K562 (cell line): ENCODE data around the gene PNPLA7. TPM values are rescaled to one million over a fixed set of nuclear protein-coding genes. Genes with fewer than 3 reads are reported as not detected.
"Not testable (repeated sequence)": the region's sequence is repeated elsewhere in the genome, so short reads cannot be mapped to it uniquely, and the experiment has no call there.

Experiments
- ATAC-seq: fragments of 200-7000 bp; cut with Tn5 transposase; 3 replicates; pipeline ENCODE4 v1.9.1; 2020; ENCODE audit warnings: moderate library complexity
- BruUV-seq: library from RNA; stranded (reverse); fragments of 400-500 nt; replicated peaks from 2 replicates; lab custom pipeline; 2021; lab: Mats Ljungman, UMichigan
- CTCF ChIA-PET: fragments of 300-600 bp; formaldehyde crosslinking; extraction: SDS; loops from one replicate; lab custom pipeline; 2021; ENCODE audit warnings: low intra/inter-chr PET ratio; lab: Yijun Ruan, JAX
- POLR2A ChIA-PET: fragments of 300-600, 350-650 bp; sonication (Branson Sonifier 250); formaldehyde crosslinking; extraction: SDS; loops from one replicate; lab custom pipeline; 2021; ENCODE audit warnings: antibody characterized with exemption, inconsistent platforms; lab: Yijun Ruan, JAX
- DNase-seq, 4 experiments: peaks; one replicate each; pipeline versions ENCODE4 v3.0.0 to v3.0.0-alpha.2; 2011 to 2018; ENCODE audit warnings: low spot score in 3 of 4, mixed read lengths in 3 of 4; ENCODE audit errors: extremely low read depth in 1 of 4
- FAIRE-seq: peaks from 2 replicates; lab custom pipeline; 2011; peaks lifted over from hg19 to GRCh38; lab: Jason Lieb, UNC
- H2AFZ ChIP-seq: 2 replicates; pipeline ENCODE4 v1.6.0; 2011; ENCODE audit warnings: low read depth, low read length, control low read depth, inconsistent platforms
- H3K27ac ChIP-seq: fragments of 200-600 bp; 3 replicates; pipeline ENCODE4 v1.8.0; 2011; ENCODE audit warnings: low read depth, mild to moderate bottlenecking, control low read depth, inconsistent platforms, low read length, moderate library complexity, mixed read lengths; ENCODE audit errors: extremely low read depth
- H3K27me3 ChIP-seq, 2 experiments: fragments of 300-600 bp in 1 of 2; 2 replicates in 1 of 2; 3 replicates in 1 of 2; pipeline versions ENCODE4 v1.6.0 to v1.8.0; 2011; ENCODE audit warnings: inconsistent platforms in 2 of 2, low read length in 2 of 2, mild to moderate bottlenecking in 1 of 2, mixed read lengths in 1 of 2, moderate library complexity in 1 of 2; ENCODE audit not compliant: control insufficient read depth in 2 of 2, insufficient read depth in 2 of 2
- H3K36me3 ChIP-seq: fragments of 300-600 bp; 3 replicates; pipeline ENCODE4 v1.8.0; 2011; ENCODE audit warnings: mild to moderate bottlenecking, low read length, inconsistent platforms; ENCODE audit not compliant: control insufficient read depth, insufficient read depth
- H3K4me1 ChIP-seq, 2 experiments: fragments of 200-600 bp in 1 of 2; replicated peaks in 1 of 2; 2 replicates in 1 of 2; 3 replicates in 1 of 2; pipeline versions ENCODE4 v1.5.1 to v1.8.0; 2011; ENCODE audit warnings: inconsistent platforms in 2 of 2, low read length in 2 of 2, mild to moderate bottlenecking in 1 of 2, mixed read lengths in 1 of 2, moderate library complexity in 1 of 2; ENCODE audit not compliant: control insufficient read depth in 2 of 2, insufficient read depth in 2 of 2
- H3K4me2 ChIP-seq: 2 replicates; pipeline ENCODE4 v1.6.1; 2011; ENCODE audit warnings: low read length, control low read depth, inconsistent platforms, mixed read lengths; ENCODE audit not compliant: insufficient read depth
- H3K4me3 ChIP-seq: fragments of 200-600 bp; sonication (generic), shearing (Covaris generic); 2 replicates; pipeline ENCODE4 v1.5.1; 2016; ENCODE audit warnings: control low read depth, inconsistent platforms
- H3K79me2 ChIP-seq: fragments of 200-600 bp; 3 replicates; pipeline ENCODE4 v1.8.0; 2011; ENCODE audit warnings: low read length, inconsistent platforms; ENCODE audit not compliant: control insufficient read depth, insufficient read depth
- H3K9ac ChIP-seq, 2 experiments: 2 replicates each; pipeline versions ENCODE4 v1.6.0 to v1.6.1; 2011; ENCODE audit warnings: low read depth in 2 of 2, low read length in 2 of 2, control low read depth in 1 of 2, inconsistent platforms in 1 of 2, mild to moderate bottlenecking in 1 of 2, mixed read lengths in 1 of 2; ENCODE audit not compliant: insufficient read depth in 1 of 2
- H3K9me1 ChIP-seq: one replicate; pipeline ENCODE4 v1.6.0; 2011; ENCODE audit warnings: inconsistent platforms, mild to moderate bottlenecking, low read length, moderate library complexity; ENCODE audit not compliant: control insufficient read depth, insufficient read depth
- H3K9me3 ChIP-seq: replicated peaks from 2 replicates; pipeline ENCODE4 v1.5.1; 2011; ENCODE audit warnings: low read depth, low read length, inconsistent platforms; ENCODE audit not compliant: control insufficient read depth, insufficient read depth
- H4K20me1 ChIP-seq: replicated peaks from 2 replicates; pipeline ENCODE4 v1.6.1; 2011; ENCODE audit warnings: low read length, inconsistent platforms, mixed read lengths; ENCODE audit not compliant: control insufficient read depth, insufficient read depth
- ATF3 ChIP-seq, 2 experiments: fragments of 450-650 bp in 1 of 2; sonication (generic) in 1 of 2; formaldehyde crosslinking in 1 of 2; IDR thresholded peaks in 1 of 2; conservative IDR thresholded peaks in 1 of 2; 2 replicates each; pipeline versions ENCODE4 v1.6.1 to v1.8.1; 2016 to 2023; ENCODE audit warnings: mild to moderate bottlenecking in 2 of 2, moderate library complexity in 2 of 2, inconsistent platforms in 1 of 2, missing genetic modification reagents in 1 of 2
- CEBPG ChIP-seq, 3 experiments: fragments of 200-800 bp in 1 of 3; sonication (Bioruptor generic) in 1 of 3; sonication (generic) in 1 of 3; formaldehyde crosslinking in 1 of 3; IDR thresholded peaks in 2 of 3; conservative IDR thresholded peaks in 1 of 3; 2 replicates each; pipeline versions ENCODE4 v1.6.1 to v1.8.0; 2016 to 2022; ENCODE audit warnings: missing compliant biosample characterization in 2 of 3, missing genetic modification characterization in 2 of 3, mild to moderate bottlenecking in 1 of 3, missing genetic modification reagents in 1 of 3
- MEF2D ChIP-seq: conservative IDR thresholded peaks from 2 replicates; pipeline ENCODE4 v1.6.1; 2016; ENCODE audit warnings: low read depth, missing genetic modification characterization, missing compliant biosample characterization
- TCF3 ChIP-seq: sonication (generic); formaldehyde crosslinking; IDR thresholded peaks from 2 replicates; pipeline ENCODE4 v1.4.0; 2020; ENCODE audit warnings: mild to moderate bottlenecking, missing genetic modification reagents
- WGBS: fragments of 100-300 bp; shearing (Covaris generic); methylation state at CpG from one replicate; pipeline ENCODE4 v1.1.6; 2016; ENCODE audit warnings: low coverage, mixed read lengths; ENCODE audit not compliant: insufficient coverage; ENCODE audit errors: missing lambda C conversion rate; 5-methylcytosine and 5-hydroxymethylcytosine counted together
- in situ Hi-C: fragments of 300-500 bp; cut with MboI; formaldehyde crosslinking; loops from 4 replicates; pipeline ENCODE4 v1.15.0; 2018; ENCODE audit warnings: inconsistent platforms, mixed read lengths
- intact Hi-C: fragments of 100-400 bp; cut with micrococcal nuclease; formaldehyde crosslinking; loops from 2 replicates; pipeline ENCODE4 v1.14.2; 2022
- polyA plus RNA-seq, 8 experiments: library from polyadenylated mRNA; depleted of rRNA in 4 of 8; stranded (reverse) in 5 of 8; unstranded in 3 of 8; fragments of >200 nt; fragmentation: Nextera tagmentation in 2 of 8; fragmentation: Illumina TruSeq in 1 of 8; extraction: Ambion mirVana in 2 of 8; extraction: Trizol in 1 of 8; gene quantifications; 2 replicates each; pipeline versions ENCODE4 v1.2.1 to v1.2.3, GENCODE V29; 2011 to 2014; ENCODE audit warnings: inconsistent platforms in 1 of 8, missing spikeins in 1 of 8
- total RNA-seq, 7 experiments: library from RNA; depleted of rRNA in 6 of 7; stranded (reverse); fragments of >200 nt in 6 of 7; fragmentation: Illumina TruSeq in 2 of 7; extraction: Trizol in 2 of 7; gene quantifications; 2 replicates each; pipeline versions ENCODE4 v1.2.1 to v1.2.3, GENCODE V29; 2011 to 2021; ENCODE audit warnings: low replicate concordance in 1 of 7
- TF ChIP-seq, protein P1 (sequence below): sonication (generic); formaldehyde crosslinking; IDR thresholded peaks from 2 replicates; pipeline ENCODE4 v1.9.0; 2022; ENCODE audit warnings: mild to moderate bottlenecking, missing genetic modification reagents
- TF ChIP-seq, protein P2 (sequence below): fragments of 450-650 bp; IDR thresholded peaks from 2 replicates; pipeline ENCODE4 v1.6.1; 2016; ENCODE audit warnings: mild to moderate bottlenecking, moderate library complexity

Gene PNPLA7
- total and polyA plus RNA-seq, 9 of the 15 experiments (the other 6 are each of a cell fraction or from before 2014, with no cell fraction given), result 0.01 to 0.85 (median 0.19) TPM; not detected in 1

DNA sequence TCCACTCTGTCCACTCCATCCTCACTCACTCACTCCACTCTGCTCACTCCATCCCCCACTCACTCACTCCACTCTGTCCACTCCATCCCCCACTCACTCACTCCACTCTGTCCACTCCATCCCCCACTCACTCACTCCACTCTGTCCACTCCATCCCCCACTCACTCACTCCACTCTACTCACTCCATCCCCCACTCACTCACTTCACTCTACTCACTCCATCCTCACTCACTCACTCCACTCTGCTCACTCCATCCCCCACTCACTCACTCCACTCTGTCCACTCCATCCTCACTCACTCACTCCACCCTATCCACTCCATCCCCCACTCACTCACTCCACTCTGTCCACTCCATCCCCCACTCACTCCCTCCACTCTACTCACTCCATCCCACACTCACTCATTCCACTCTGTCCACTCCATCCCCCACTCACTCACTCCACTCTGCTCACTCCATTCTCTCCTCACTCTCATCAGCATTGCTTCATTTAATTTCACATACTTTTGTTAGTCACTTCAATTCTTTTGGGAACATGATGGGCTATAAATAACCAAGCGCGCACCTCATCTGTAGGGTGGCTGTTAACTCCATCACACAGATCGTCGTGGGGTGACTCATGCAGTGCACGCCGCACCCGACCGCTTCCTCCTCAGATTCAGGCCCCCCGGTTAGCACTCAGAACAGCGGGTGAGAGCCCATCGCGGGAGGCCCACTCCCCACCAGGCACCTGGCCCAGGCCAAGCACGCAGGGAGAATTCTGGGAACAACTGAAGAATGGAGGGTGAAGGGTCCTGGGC, 31.3 kb downstream of the PNPLA7 start:
- FAIRE-seq, result peak; percentile 6
- 7% methylated on average over 13 of the region's 13 CpGs for WGBS
- TF ChIP-seq, protein P1, sequence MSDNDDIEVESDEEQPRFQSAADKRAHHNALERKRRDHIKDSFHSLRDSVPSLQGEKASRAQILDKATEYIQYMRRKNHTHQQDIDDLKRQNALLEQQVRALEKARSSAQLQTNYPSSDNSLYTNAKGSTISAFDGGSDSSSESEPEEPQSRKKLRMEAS (CRISPR knock-in tag), result peak; percentile 64
- TF ChIP-seq CEBPG (CRISPR knock-in tag; IDR thresholded peaks at IDR 0.05) (peak; percentile 18; the same call in 1 of the 2 replicates), ATF3 (IDR thresholded peaks at IDR 0.05) (peak; percentile 73), TCF3 (peak; percentile 43; the same call in 1 of the 2 replicates), MEF2D (tag) (0 out of 2 replicates have a peak, but pooled peaks have one; percentile 45)
- not testable (repeated sequence) for TF ChIP-seq CEBPG (tag; conservative IDR thresholded peaks at IDR 0.05 in 1 of 2, IDR thresholded peaks at IDR 0.05 in 1 of 2); ATF3 (CRISPR knock-in tag; conservative IDR thresholded peaks at IDR 0.05)
- TF ChIP-seq, protein P2, sequence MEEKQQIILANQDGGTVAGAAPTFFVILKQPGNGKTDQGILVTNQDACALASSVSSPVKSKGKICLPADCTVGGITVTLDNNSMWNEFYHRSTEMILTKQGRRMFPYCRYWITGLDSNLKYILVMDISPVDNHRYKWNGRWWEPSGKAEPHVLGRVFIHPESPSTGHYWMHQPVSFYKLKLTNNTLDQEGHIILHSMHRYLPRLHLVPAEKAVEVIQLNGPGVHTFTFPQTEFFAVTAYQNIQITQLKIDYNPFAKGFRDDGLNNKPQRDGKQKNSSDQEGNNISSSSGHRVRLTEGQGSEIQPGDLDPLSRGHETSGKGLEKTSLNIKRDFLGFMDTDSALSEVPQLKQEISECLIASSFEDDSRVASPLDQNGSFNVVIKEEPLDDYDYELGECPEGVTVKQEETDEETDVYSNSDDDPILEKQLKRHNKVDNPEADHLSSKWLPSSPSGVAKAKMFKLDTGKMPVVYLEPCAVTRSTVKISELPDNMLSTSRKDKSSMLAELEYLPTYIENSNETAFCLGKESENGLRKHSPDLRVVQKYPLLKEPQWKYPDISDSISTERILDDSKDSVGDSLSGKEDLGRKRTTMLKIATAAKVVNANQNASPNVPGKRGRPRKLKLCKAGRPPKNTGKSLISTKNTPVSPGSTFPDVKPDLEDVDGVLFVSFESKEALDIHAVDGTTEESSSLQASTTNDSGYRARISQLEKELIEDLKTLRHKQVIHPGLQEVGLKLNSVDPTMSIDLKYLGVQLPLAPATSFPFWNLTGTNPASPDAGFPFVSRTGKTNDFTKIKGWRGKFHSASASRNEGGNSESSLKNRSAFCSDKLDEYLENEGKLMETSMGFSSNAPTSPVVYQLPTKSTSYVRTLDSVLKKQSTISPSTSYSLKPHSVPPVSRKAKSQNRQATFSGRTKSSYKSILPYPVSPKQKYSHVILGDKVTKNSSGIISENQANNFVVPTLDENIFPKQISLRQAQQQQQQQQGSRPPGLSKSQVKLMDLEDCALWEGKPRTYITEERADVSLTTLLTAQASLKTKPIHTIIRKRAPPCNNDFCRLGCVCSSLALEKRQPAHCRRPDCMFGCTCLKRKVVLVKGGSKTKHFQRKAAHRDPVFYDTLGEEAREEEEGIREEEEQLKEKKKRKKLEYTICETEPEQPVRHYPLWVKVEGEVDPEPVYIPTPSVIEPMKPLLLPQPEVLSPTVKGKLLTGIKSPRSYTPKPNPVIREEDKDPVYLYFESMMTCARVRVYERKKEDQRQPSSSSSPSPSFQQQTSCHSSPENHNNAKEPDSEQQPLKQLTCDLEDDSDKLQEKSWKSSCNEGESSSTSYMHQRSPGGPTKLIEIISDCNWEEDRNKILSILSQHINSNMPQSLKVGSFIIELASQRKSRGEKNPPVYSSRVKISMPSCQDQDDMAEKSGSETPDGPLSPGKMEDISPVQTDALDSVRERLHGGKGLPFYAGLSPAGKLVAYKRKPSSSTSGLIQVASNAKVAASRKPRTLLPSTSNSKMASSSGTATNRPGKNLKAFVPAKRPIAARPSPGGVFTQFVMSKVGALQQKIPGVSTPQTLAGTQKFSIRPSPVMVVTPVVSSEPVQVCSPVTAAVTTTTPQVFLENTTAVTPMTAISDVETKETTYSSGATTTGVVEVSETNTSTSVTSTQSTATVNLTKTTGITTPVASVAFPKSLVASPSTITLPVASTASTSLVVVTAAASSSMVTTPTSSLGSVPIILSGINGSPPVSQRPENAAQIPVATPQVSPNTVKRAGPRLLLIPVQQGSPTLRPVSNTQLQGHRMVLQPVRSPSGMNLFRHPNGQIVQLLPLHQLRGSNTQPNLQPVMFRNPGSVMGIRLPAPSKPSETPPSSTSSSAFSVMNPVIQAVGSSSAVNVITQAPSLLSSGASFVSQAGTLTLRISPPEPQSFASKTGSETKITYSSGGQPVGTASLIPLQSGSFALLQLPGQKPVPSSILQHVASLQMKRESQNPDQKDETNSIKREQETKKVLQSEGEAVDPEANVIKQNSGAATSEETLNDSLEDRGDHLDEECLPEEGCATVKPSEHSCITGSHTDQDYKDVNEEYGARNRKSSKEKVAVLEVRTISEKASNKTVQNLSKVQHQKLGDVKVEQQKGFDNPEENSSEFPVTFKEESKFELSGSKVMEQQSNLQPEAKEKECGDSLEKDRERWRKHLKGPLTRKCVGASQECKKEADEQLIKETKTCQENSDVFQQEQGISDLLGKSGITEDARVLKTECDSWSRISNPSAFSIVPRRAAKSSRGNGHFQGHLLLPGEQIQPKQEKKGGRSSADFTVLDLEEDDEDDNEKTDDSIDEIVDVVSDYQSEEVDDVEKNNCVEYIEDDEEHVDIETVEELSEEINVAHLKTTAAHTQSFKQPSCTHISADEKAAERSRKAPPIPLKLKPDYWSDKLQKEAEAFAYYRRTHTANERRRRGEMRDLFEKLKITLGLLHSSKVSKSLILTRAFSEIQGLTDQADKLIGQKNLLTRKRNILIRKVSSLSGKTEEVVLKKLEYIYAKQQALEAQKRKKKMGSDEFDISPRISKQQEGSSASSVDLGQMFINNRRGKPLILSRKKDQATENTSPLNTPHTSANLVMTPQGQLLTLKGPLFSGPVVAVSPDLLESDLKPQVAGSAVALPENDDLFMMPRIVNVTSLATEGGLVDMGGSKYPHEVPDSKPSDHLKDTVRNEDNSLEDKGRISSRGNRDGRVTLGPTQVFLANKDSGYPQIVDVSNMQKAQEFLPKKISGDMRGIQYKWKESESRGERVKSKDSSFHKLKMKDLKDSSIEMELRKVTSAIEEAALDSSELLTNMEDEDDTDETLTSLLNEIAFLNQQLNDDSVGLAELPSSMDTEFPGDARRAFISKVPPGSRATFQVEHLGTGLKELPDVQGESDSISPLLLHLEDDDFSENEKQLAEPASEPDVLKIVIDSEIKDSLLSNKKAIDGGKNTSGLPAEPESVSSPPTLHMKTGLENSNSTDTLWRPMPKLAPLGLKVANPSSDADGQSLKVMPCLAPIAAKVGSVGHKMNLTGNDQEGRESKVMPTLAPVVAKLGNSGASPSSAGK, result peak; percentile 37; the same call in 1 of the 2 replicates

More for the DNA sequence above, 31.3 kb downstream of the PNPLA7 start:
- H3K9me3 ChIP-seq, H4K20me1 ChIP-seq, intact Hi-C loops, H3K27ac ChIP-seq, POLR2A ChIA-PET, H3K36me3 ChIP-seq, H3K9me1 ChIP-seq, ATAC-seq, in situ Hi-C loops, H2AFZ ChIP-seq, H3K4me3 ChIP-seq, CTCF ChIA-PET, H3K27me3 ChIP-seq, H3K79me2 ChIP-seq, H3K4me2 ChIP-seq, BruUV-seq: not testable (repeated sequence)
- H3K4me1 ChIP-seq, result peaks cover 0 to 44% of the 10 kb centered on the region in 2 experiments; a peak in 3 of 5 replicates
- DNase-seq, result peak in 1 of 4 experiments; percentile 34
- peak overlapping the region in 1 of 2 experiments; percentile 48; a peak in 1 of 4 replicates for H3K9ac ChIP-seq
